HepG2 (cell line): ENCODE results near the gene XAGE2. TPM values are rescaled to one million over a fixed set of nuclear protein-coding genes. Genes with fewer than 3 reads are reported as not detected.

ENCODE experiments used
- ATAC-seq: fragments of 200-7000 bp; cut with Tn5 transposase; 3 replicates; pipeline ENCODE4 v1.9.1; 2020; ENCODE audit warnings: mild to moderate bottlenecking, moderate library complexity
- BruUV-seq: library from RNA; stranded (reverse); fragments of 400-500 nt; replicated peaks from 2 replicates; lab custom pipeline; 2021; lab: Mats Ljungman, UMichigan
- CTCF ChIA-PET: fragments of 300-600 bp; formaldehyde crosslinking; extraction: SDS; loops from one replicate; lab custom pipeline; 2021; ENCODE audit warnings: low total read pairs, inconsistent platforms, low intra/inter-chr PET ratio; lab: Yijun Ruan, JAX
- POLR2A ChIA-PET: fragments of 350-600 bp; sonication (Branson Sonifier 250); formaldehyde crosslinking; loops from one replicate; lab custom pipeline; 2020; ENCODE audit warnings: antibody characterized with exemption, inconsistent platforms; lab: Yijun Ruan, JAX
- DNase-seq: peaks from one replicate; pipeline ENCODE4 v3.0.0-alpha.2; 2015; ENCODE audit warnings: low spot score
- FAIRE-seq: peaks from 3 replicates; lab custom pipeline; 2011; peaks lifted over from hg19 to GRCh38; lab: Jason Lieb, UNC
- H2AFZ ChIP-seq: one replicate; pipeline ENCODE4 v1.6.1; 2011; ENCODE audit warnings: low read length, inconsistent platforms
- H3K27ac ChIP-seq: fragments of 300-600 bp; 3 replicates; pipeline ENCODE4 v1.8.0; 2011; ENCODE audit warnings: mixed run types, mild to moderate bottlenecking, mixed read lengths, low read length, inconsistent platforms; ENCODE audit not compliant: insufficient read depth; ENCODE audit errors: extremely low read length
- H3K27me3 ChIP-seq, 2 experiments: fragments of 200-600 bp in 1 of 2; 2 replicates in 1 of 2; 3 replicates in 1 of 2; pipeline versions ENCODE4 v1.6.0 to v1.8.0; 2011; ENCODE audit warnings: low read length in 2 of 2, mild to moderate bottlenecking in 2 of 2, moderate library complexity in 2 of 2, inconsistent platforms in 1 of 2; ENCODE audit not compliant: insufficient read depth in 2 of 2, control insufficient read depth in 1 of 2
- H3K36me3 ChIP-seq, 2 experiments: fragments of 200-600 bp in 1 of 2; replicated peaks in 1 of 2; 2 replicates in 1 of 2; 3 replicates in 1 of 2; pipeline versions ENCODE4 v1.5.1 to v1.8.0; 2011; ENCODE audit warnings: low read length in 2 of 2, inconsistent platforms in 1 of 2; ENCODE audit not compliant: insufficient read depth in 2 of 2, control insufficient read depth in 1 of 2
- H3K4me1 ChIP-seq: 2 replicates; pipeline ENCODE4 v1.5.1; 2012; ENCODE audit warnings: low read length, inconsistent platforms; ENCODE audit not compliant: insufficient read depth
- H3K4me2 ChIP-seq: 2 replicates; pipeline ENCODE4 v1.6.0; 2011; ENCODE audit warnings: low read depth, low read length, inconsistent platforms
- H3K4me3 ChIP-seq, 3 experiments: fragments of 200-600 bp in 1 of 3; sonication (generic), shearing (Covaris generic) in 1 of 3; replicated peaks in 1 of 3; 2 replicates each; pipeline ENCODE4 v1.5.1; 2011 to 2016; ENCODE audit warnings: low read length in 3 of 3, inconsistent platforms in 2 of 3, low read depth in 2 of 3, mild to moderate bottlenecking in 2 of 3, control low read depth in 1 of 3, mixed read lengths in 1 of 3; ENCODE audit not compliant: insufficient read depth in 1 of 3
- H3K79me2 ChIP-seq: one replicate; pipeline ENCODE4 v1.6.1; 2011; ENCODE audit warnings: low read length, inconsistent platforms; ENCODE audit not compliant: insufficient read depth
- H3K9ac ChIP-seq: 2 replicates; pipeline ENCODE4 v1.6.0; 2011; ENCODE audit warnings: mild to moderate bottlenecking, low read depth, low read length, inconsistent platforms; ENCODE audit not compliant: insufficient read depth
- H3K9me3 ChIP-seq: 2 replicates; pipeline ENCODE4 v1.5.1; 2012; ENCODE audit warnings: mild to moderate bottlenecking, low read length
- H4K20me1 ChIP-seq: 2 replicates; pipeline ENCODE4 v1.6.0; 2011; ENCODE audit warnings: inconsistent platforms, mild to moderate bottlenecking, low read length, moderate library complexity; ENCODE audit not compliant: insufficient read depth
- CBX5 ChIP-seq: sonication (generic); formaldehyde crosslinking; IDR thresholded peaks from 2 replicates; pipeline ENCODE4 v1.4.0; 2020; ENCODE audit warnings: missing genetic modification reagents, borderline replicate concordance
- NR2F2 ChIP-seq: IDR thresholded peaks from 2 replicates; pipeline ENCODE4 v1.6.1; 2012; ENCODE audit warnings: low read depth, inconsistent platforms, borderline replicate concordance
- POGZ ChIP-seq: sonication (generic); formaldehyde crosslinking; IDR thresholded peaks from 2 replicates; pipeline ENCODE4 v1.4.0; 2020; ENCODE audit warnings: mild to moderate bottlenecking, missing genetic modification reagents
- SMAD9 ChIP-seq: sonication (generic); formaldehyde crosslinking; IDR thresholded peaks from 2 replicates; pipeline ENCODE4 v1.5.1; 2020; ENCODE audit warnings: mild to moderate bottlenecking, missing genetic modification reagents
- ZKSCAN5 ChIP-seq: sonication (generic); formaldehyde crosslinking; IDR thresholded peaks from 2 replicates; pipeline ENCODE4 v1.5.1; 2020; ENCODE audit warnings: mild to moderate bottlenecking, missing genetic modification reagents
- ZNF143 ChIP-seq: sonication (generic); formaldehyde crosslinking; IDR thresholded peaks from 2 replicates; pipeline ENCODE4 v1.4.0; 2020; ENCODE audit warnings: missing genetic modification reagents
- ZNF510 ChIP-seq: sonication (generic); formaldehyde crosslinking; IDR thresholded peaks from 2 replicates; pipeline ENCODE4 v1.4.0; 2020; ENCODE audit warnings: low read depth, mild to moderate bottlenecking, missing genetic modification reagents
- ZNF563 ChIP-seq: sonication (generic); formaldehyde crosslinking; IDR thresholded peaks from 2 replicates; pipeline ENCODE4 v1.8.0; 2022; ENCODE audit warnings: mild to moderate bottlenecking, moderate library complexity, missing genetic modification reagents
- ZNF737 ChIP-seq: sonication (generic); formaldehyde crosslinking; IDR thresholded peaks from 2 replicates; pipeline ENCODE4 v1.5.0; 2020; ENCODE audit warnings: missing genetic modification reagents, mild to moderate bottlenecking, borderline replicate concordance
- ZSCAN9 ChIP-seq: IDR thresholded peaks from 2 replicates; pipeline ENCODE4 v1.6.1; 2016; ENCODE audit warnings: borderline replicate concordance
- WGBS: methylation state at CpG from one replicate; pipeline ENCODE4 v1.1.6; 2017; ENCODE audit warnings: low lambda C conversion rate; 5-methylcytosine and 5-hydroxymethylcytosine counted together
- in situ Hi-C: cut with HindIII; loops from 2 replicates; pipeline ENCODE4 v1.10.0; 2017; ENCODE audit warnings: low pct_unique_long_range_greater_than_20kb; ENCODE audit not compliant: extremely low pct_ligation_motif_present
- intact Hi-C: fragments of 100-400 bp; cut with micrococcal nuclease; formaldehyde crosslinking; loops from one replicate; pipeline ENCODE4 v1.10.0; 2022; ENCODE audit not compliant: unreplicated experiment
- polyA plus RNA-seq, 8 experiments: library from polyadenylated mRNA; depleted of rRNA in 3 of 8; stranded (reverse) in 7 of 8; unstranded in 1 of 8; fragments of >200 nt; fragmentation: Illumina TruSeq in 4 of 8; extraction: Trizol in 4 of 8; gene quantifications; 2 replicates each; pipeline versions ENCODE4 v1.2.1 to v1.2.3, GENCODE V29; 2011 to 2016; ENCODE audit warnings: low read depth in 4 of 8, missing spikeins in 1 of 8, mixed read lengths in 1 of 8; ENCODE audit not compliant: insufficient read depth in 1 of 8
- total RNA-seq, 5 experiments: library from RNA; depleted of rRNA; stranded (reverse); fragments of >200 nt; fragmentation: Illumina TruSeq; extraction: Trizol; gene quantifications; 2 replicates each; pipeline ENCODE4 v1.2.3, GENCODE V29; 2016; ENCODE audit warnings: low read depth in 1 of 5
- TF ChIP-seq, protein P1 (sequence below): sonication (generic); formaldehyde crosslinking; IDR thresholded peaks from 2 replicates; pipeline ENCODE4 v1.5.0; 2020; ENCODE audit warnings: mild to moderate bottlenecking, missing genetic modification reagents
- TF ChIP-seq, protein P2 (sequence below): IDR thresholded peaks from 2 replicates; pipeline ENCODE4 v1.6.1; 2016; ENCODE audit warnings: missing compliant biosample characterization, missing genetic modification reagents, borderline replicate concordance
- TF ChIP-seq, protein P3 (sequence below): sonication (generic); formaldehyde crosslinking; IDR thresholded peaks from 2 replicates; pipeline ENCODE4 v1.5.1; 2020; ENCODE audit warnings: missing genetic modification reagents, mild to moderate bottlenecking, borderline replicate concordance
- TF ChIP-seq, protein P4 (sequence below): sonication (generic); formaldehyde crosslinking; IDR thresholded peaks from 2 replicates; pipeline ENCODE4 v1.5.1; 2020; ENCODE audit warnings: mild to moderate bottlenecking, missing genetic modification reagents, borderline replicate concordance
- TF ChIP-seq, protein P5 (sequence below): sonication (generic); formaldehyde crosslinking; IDR thresholded peaks from 2 replicates; pipeline ENCODE4 v1.8.1; 2023; ENCODE audit warnings: mild to moderate bottlenecking, missing genetic modification reagents
- TF ChIP-seq, protein P6 (sequence below): IDR thresholded peaks from 2 replicates; pipeline ENCODE4 v1.6.1; 2016; ENCODE audit warnings: missing compliant biosample characterization, missing genetic modification reagents, borderline replicate concordance

Gene XAGE2
- total and polyA plus RNA-seq, 2 of the 13 experiments (the other 11 are each of a cell fraction or from before 2014, with no cell fraction given), result not detected

DNA sequence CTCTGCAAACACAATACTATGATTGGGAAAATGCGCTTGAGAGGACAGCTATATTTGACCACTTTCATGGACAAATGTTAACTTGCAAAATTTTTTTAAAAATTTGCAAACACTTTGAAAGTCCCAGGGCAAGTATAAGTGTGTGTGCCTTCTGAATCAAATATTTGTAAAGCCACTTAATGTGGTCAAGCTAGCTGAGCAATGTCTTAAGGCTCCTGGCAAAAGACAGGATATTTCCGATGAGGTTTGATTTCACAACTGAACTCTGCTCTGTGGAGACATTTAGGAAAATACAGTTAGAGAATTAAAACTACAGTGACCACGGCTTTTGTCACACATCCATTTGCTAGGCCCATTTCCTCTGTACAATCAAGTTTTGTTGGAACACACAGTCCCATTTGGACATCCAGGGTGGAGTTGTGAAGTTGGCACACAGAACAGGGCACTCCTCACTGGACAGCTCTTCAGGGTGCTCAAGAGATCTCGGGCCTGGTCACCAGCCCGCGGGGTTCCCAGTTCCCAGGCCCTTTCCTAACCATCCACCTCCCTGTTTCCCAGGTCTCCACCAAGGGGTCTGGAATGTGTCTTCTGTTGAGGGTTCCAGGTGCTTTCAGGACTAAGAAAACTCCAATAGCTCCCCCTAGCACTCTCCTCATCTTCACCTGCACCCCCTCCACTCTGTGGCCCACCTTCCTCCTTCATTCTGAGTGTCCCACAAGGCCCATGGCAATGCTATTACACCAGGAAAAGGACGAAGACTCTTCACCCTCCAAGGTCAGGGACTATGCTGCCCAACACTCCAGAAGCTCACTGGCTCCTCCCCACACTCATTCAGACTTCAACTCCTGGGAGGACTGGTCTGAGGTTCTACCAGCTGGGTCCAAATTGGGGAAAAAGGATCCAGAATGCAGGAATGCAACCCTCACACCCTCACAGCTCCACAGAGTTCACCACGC, 41.9 kb downstream of the XAGE2 start:
- FAIRE-seq (no peak), ATAC-seq (no peak)

More for the DNA sequence above, 41.9 kb downstream of the XAGE2 start:
- H3K4me2 ChIP-seq, result no peak overlapping the region
- no peak for DNase-seq
- intact Hi-C loops (no loop called here), in situ Hi-C loops (no loop called here)
- no peak overlapping the region for H2AFZ ChIP-seq
- H3K4me3 ChIP-seq, result no peak overlapping the region
- no peaks in the 10 kb centered on the region for H4K20me1 ChIP-seq
- H3K36me3 ChIP-seq, result no peaks in the 10 kb centered on the region
- H3K27me3 ChIP-seq, result no peaks in the 10 kb centered on the region
- TF ChIP-seq CBX5 (CRISPR knock-in tag) (no peak), ZNF563 (CRISPR knock-in tag) (no peak), SMAD9 (CRISPR knock-in tag) (no peak), POGZ (no peak), NR2F2 (no peak), ZNF510 (CRISPR knock-in tag) (no peak), ZNF737 (CRISPR knock-in tag) (no peak), ZSCAN9 (CRISPR knock-in tag) (no peak), ZNF143 (CRISPR knock-in tag) (no peak), ZKSCAN5 (CRISPR knock-in tag) (no peak)
- TF ChIP-seq, protein P1, sequence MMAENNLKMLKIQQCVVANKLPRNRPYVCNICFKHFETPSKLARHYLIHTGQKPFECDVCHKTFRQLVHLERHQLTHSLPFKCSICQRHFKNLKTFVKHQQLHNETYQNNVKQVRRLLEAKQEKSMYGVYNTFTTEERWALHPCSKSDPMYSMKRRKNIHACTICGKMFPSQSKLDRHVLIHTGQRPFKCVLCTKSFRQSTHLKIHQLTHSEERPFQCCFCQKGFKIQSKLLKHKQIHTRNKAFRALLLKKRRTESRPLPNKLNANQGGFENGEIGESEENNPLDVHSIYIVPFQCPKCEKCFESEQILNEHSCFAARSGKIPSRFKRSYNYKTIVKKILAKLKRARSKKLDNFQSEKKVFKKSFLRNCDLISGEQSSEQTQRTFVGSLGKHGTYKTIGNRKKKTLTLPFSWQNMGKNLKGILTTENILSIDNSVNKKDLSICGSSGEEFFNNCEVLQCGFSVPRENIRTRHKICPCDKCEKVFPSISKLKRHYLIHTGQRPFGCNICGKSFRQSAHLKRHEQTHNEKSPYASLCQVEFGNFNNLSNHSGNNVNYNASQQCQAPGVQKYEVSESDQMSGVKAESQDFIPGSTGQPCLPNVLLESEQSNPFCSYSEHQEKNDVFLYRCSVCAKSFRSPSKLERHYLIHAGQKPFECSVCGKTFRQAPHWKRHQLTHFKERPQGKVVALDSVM (CRISPR knock-in tag), result no peak
- TF ChIP-seq, protein P2, sequence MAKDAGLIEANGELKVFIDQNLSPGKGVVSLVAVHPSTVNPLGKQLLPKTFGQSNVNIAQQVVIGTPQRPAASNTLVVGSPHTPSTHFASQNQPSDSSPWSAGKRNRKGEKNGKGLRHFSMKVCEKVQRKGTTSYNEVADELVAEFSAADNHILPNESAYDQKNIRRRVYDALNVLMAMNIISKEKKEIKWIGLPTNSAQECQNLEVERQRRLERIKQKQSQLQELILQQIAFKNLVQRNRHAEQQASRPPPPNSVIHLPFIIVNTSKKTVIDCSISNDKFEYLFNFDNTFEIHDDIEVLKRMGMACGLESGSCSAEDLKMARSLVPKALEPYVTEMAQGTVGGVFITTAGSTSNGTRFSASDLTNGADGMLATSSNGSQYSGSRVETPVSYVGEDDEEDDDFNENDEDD (CRISPR knock-in tag), result no peak
- TF ChIP-seq, protein P3, sequence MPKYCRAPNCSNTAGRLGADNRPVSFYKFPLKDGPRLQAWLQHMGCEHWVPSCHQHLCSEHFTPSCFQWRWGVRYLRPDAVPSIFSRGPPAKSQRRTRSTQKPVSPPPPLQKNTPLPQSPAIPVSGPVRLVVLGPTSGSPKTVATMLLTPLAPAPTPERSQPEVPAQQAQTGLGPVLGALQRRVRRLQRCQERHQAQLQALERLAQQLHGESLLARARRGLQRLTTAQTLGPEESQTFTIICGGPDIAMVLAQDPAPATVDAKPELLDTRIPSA, result no peak
- TF ChIP-seq, protein P4, sequence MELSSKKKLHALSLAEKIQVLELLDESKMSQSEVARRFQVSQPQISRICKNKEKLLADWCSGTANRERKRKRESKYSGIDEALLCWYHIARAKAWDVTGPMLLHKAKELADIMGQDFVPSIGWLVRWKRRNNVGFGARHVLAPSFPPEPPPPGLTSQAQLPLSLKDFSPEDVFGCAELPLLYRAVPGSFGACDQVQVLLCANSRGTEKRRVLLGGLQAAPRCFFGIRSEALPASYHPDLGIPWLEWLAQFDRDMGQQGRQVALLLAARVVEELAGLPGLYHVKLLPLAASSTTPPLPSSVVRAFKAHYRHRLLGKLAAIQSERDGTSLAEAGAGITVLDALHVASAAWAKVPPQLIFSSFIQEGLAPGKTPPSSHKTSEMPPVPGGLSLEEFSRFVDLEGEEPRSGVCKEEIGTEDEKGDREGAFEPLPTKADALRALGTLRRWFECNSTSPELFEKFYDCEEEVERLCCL (CRISPR knock-in tag), result no peak
- TF ChIP-seq, protein P5, sequence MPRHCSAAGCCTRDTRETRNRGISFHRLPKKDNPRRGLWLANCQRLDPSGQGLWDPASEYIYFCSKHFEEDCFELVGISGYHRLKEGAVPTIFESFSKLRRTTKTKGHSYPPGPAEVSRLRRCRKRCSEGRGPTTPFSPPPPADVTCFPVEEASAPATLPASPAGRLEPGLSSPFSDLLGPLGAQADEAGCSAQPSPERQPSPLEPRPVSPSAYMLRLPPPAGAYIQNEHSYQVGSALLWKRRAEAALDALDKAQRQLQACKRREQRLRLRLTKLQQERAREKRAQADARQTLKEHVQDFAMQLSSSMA, result no peak
- TF ChIP-seq, protein P6, sequence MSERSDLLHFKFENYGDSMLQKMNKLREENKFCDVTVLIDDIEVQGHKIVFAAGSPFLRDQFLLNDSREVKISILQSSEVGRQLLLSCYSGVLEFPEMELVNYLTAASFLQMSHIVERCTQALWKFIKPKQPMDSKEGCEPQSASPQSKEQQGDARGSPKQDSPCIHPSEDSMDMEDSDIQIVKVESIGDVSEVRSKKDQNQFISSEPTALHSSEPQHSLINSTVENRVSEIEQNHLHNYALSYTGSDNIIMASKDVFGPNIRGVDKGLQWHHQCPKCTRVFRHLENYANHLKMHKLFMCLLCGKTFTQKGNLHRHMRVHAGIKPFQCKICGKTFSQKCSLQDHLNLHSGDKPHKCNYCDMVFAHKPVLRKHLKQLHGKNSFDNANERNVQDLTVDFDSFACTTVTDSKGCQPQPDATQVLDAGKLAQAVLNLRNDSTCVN (CRISPR knock-in tag), result no peak
- POLR2A ChIA-PET, result no interaction called here
- 14% methylated on average over 4 of the region's 8 CpGs for WGBS
- no peaks in the 10 kb centered on the region for H3K4me1 ChIP-seq
- H3K27ac ChIP-seq, result no peak overlapping the region
- BruUV-seq, result no TSS peak
- no peak overlapping the region for H3K9ac ChIP-seq
- H3K79me2 ChIP-seq, result no peaks in the 10 kb centered on the region
- CTCF ChIA-PET, result no interaction called here
- H3K9me3 ChIP-seq, result no peaks in the 10 kb centered on the region
